CD4-positive, alpha-beta T cell treated with Interleukin-17A for 1 hour (primary cell): Measurements from ENCODE around the gene CLEC18C.
"Not testable (repeated sequence)": the region's sequence is repeated elsewhere in the genome, so short reads cannot be mapped to it uniquely, and the experiment has no call there.

Experiments
- DNase-seq: peaks from one replicate; pipeline ENCODE4 v3.0.0-alpha.2; 2020

The CLEC18C gene

GRCh38 chr16:70218586-70218985, 45.0 kb downstream of the CLEC18C start:
- DNase-seq: not testable (repeated sequence)

GRCh38 chr16:70222574-70222973, 49.0 kb downstream of the CLEC18C start:
- not testable (repeated sequence) for DNase-seq

- not testable (repeated sequence) for DNase-seq
Measured at GRCh38 chr16:70223216-70223615, 49.6 kb downstream of the CLEC18C start.

- not testable (repeated sequence) for DNase-seq
Measured at GRCh38 chr16:70223971-70224513, 50.5 kb downstream of the CLEC18C start.

- DNase-seq: not testable (repeated sequence)
Measured at GRCh38 chr16:70224645-70225044, 51.1 kb downstream of the CLEC18C start.

- not testable (repeated sequence) for DNase-seq
Measured at GRCh38 chr16:70225430-70225829, 51.8 kb downstream of the CLEC18C start.

GRCh38 chr16:70226024-70226423, 52.4 kb downstream of the CLEC18C start:
- DNase-seq: not testable (repeated sequence)

- DNase-seq: not testable (repeated sequence)
Measured at GRCh38 chr16:70231831-70232230, 58.2 kb downstream of the CLEC18C start.
